GM21619 (cell line): ENCODE data around the gene PAK5.

ENCODE experiments used
- ATAC-seq: cut with Tn5 transposase; IDR thresholded peaks from one replicate; pipeline ENCODE4 v1.9.1; 2021; ENCODE audit not compliant: unreplicated experiment

Gene PAK5

DNA sequence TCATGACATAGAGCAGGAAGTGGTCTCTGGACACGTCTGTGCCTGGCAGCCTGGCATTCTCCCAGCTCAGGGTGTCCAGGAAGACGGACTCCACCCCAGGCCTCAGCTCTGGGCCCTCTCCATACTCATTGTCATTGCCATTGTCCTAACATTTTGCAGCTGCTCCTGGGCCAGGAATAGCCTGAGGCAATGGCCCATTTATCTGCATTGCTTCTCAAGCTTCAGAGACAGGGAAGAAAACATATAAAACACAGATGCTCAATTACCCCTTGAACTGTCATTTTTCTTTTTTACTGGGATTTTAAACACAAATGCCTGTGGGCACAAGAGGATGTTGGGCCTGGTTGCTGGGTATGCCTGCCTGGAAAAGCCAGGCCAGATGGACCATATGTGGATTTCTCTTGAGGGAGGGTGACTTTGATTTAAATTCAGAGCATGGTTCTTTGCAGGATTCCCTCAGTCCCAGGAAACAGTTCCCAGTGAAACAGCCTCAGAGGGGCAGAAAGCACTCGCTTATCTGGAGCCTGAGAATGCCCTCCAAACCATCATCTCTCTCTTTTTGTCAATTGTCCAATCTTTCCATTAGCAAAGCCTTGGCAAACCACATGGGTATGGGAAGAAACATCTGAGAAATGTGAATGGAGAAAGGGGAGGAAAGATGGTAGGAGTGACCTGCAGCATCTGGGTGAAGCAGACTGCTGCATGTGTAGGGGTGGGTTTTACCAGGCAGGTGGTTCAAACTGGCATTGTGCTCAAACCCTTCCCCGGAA, 306.6 kb downstream of the PAK5 start:
- no peak for ATAC-seq

DNA sequence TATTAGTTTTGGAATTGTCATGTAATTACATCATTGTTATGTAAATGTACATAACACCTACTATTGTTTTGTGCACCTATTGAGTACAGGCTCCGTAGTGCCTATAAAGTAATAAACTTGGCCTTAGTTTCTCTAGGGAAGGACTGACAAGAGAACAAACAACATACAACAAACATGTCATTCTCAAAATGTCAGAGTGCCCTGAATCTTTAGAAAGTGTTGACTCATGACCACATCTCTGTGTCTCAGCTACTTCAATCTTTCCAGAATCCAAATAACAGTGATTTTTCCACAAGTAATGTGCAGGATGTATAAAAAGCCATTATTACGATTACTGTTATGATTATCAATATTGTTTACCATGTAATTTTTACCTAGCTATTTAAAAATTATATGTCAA, 307.3 kb downstream of the PAK5 start:
- ATAC-seq, result no peak

DNA sequence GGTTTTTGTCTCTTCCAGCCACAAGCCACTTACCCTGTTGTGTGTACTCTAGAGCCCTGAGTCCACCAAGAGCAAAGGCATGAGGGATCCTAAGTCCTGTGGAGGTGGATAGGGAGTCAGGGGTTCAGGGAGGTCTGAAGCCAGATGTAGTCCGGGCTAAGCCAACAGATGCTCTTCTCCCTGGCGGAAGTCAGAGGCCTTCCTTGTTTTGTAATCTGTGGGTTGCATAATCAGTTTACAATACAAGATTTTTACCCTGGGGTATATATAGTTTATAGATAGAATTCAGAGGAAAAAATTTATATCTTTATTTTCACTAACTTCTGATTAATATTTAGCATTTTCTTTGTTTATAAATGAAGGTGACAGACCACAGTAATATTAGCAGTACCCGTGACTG, 315.2 kb downstream of the PAK5 start:
- ATAC-seq, result no peak

DNA sequence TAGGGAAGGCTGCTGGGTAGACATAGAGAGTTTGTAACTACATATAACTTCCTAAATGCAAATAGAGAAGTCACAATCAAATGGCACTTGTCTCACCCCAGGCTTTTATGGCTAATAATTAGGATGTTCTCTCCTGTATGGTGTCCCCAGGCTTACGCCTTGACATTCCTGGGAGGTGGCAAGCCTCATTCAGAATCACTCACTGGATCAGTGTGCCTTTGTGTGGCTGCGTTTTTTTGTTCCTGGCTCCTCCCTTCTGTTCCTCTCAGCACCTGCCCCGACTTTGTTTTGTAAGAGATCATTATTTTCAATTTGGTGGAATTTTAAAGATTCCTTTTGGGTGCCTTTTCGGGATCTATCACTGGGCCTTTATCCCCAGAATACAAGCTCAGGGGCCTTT, 318.8 kb downstream of the PAK5 start:
- ATAC-seq, result no peak

DNA sequence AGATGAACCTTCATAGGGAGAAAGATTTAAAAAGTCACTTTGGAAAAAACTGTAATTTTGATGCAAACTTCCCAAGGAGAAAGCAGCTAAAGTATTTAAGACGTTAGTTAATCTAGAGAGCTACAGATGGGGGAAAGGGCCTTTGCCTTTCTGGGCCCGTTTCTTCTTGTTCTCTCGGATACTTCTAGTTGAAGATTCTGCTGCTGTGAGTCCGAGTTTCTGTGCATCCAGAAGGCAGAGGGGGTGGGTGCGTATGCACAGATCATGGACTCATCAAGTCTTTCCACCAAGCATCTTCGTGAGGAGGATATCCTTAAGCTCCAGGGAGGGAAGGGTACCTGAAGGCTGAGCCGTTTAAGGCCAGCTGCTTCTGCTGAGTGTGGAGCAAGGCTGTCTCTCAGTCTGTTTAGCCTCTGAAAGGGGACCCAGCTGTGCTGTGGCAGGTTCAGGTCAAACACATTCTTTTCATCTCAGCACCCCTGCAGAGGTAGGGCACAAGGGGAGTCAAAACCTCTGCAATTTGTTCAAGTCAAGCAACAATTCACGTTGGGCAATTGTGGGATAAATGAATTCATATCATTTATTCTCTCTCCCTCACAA, 320.2 kb downstream of the PAK5 start:
- no peak for ATAC-seq

DNA sequence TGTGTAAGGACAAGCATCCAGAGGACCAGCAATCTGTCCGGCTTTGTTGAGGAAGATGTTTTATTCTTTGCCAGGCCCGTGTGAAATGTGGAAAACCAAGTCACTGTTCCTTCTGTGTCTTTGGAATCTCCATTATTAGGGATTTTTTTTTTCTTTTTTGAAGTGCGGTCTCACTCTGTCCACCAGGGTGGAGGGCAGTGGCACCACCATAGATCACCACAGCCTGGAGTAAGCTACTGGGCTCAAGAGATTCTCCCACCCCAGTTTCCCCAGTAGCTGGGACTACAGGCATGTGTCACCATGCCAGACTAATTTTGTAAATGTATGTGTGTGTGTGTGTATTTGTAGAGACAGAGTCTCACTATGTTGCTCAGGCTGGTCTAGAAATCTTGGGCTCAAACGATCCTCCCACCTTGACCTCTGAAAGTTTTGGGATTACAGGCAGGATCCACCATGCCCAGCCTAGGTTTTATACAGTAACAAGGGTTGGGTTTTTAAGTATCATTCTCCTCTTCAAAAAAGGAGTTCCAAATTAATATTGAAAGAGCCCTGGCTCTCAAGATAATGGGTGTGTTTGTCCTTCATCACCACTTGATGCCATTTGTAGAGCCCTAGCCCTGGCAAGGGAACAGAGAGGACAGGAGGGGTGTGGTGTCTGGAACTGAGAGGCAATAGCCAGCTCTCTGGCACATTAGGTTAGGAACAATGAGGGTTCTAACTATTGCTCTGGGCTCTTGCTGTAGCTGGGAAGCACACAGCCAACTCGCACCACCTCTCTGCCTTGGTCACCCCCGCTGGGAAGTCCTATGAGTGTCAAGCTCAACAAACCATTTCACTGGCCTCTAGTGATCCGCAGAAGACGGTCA, 321.3 kb downstream of the PAK5 start:
- ATAC-seq, result no peak

DNA sequence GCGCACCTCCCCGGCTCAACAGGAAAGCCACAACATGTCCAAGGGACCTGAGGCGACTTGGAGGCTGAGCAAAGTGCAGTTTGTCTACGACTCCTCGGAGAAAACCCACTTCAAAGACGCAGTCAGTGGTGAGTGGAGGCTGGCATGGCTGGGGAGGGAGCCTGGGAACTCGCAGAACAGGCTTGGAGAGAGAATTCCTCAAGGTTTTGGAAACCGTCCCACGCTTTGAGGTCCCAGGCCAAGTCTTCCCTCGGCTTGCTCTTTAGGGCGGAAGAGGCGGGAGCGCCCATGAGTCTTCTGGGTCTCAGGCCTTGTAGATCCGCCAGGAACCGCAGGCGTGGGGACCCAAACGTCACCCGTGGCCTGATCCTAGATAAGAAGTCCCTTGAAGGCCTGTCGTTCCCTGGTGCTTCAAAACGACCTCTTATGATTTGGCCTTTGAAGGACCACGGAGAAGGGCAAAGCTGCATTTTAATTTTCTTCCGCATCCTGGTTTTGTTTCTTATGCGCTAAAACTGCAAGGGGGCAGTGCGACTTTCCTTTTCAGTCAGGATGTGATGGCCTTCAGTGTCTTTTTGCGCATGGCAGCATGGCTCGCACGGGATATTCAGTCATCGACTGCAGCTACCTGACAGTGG, 322.5 kb downstream of the PAK5 start:
- ATAC-seq, result no peak

DNA sequence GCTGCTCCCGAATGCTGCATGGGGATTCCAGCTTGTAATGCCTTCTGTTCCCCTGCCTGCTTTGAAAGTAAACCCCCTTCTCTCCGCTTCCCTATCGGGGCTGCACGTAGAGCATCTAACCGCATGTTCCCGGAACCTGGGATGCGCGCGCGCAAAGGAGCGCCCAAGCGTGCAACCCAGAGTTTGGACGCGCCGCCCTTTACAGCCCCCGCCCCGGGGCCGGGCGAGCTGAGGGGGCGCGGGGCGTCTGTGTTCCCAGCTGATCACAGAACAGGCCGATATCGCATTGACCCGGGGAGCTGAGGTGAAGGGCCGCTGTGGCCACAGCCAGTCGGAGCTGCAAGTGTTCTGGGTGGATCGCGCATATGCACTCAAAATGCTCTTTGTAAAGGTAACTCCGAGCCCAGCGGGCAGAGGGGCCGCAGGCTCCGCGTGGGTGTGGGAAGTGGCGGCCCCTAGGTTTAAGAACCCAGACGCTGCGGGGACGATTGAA, 323.1 kb downstream of the PAK5 start:
- ATAC-seq, result no peak

DNA sequence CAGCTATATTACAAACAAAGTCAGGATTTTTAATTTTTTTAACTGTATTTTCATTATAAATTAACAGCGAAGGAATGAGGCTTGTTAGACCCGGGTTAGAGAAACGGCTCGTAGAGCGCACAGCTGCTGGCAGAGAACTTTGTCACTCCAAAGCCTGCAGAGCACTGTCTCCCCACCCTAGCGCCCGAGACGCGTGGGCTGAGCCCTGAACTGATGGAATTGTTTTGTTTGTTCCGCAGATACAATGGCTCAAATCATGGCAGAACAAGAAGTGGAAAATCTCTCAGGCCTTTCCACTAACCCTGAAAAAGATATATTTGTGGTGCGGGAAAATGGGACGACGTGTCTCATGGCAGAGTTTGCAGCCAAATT, 323.7 kb downstream of the PAK5 start:
- ATAC-seq, result no peak

DNA sequence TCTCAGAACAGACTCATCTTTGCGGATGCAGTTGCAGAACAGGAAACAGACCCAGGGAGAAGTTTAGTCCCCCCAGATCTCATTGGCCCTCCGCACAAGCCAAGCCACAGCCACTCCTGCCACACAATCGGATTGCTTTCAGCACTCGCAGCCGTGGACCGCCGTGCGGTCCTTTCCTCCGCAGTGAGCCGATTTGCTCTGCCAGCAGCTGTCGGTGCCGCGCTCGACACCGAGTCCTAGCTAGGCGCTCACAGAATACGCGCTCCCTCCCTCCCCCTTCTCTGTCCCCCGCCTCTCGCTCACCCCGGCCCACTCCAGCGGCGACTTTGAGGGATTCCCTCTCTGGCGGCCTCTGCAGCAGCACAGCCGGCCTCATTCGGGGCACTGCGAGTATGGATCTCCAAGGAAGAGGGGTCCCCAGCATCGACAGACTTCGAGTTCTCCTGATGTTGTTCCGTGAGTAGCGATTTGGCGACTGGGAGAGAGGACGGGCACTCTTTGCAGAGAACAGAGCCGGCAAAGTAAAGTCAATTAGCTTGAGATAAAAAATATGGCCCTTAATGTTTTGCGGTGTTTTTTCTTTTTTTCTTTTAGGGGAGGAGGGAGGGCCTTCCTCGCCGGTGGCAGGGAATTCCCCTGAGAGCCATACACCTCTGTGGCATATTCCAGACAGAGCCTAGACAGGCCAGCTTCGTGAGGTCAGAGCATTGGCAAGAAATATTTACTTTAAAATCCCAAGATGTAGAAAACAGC, 324.2 kb downstream of the PAK5 start, which contains the start of gene LAMP5:
TSS of gene LAMP5 (plus strand) at position 130 of the 753 bp plus-strand sequence. CDS start at position 393, 263 bp downstream.
- no peak for ATAC-seq

DNA sequence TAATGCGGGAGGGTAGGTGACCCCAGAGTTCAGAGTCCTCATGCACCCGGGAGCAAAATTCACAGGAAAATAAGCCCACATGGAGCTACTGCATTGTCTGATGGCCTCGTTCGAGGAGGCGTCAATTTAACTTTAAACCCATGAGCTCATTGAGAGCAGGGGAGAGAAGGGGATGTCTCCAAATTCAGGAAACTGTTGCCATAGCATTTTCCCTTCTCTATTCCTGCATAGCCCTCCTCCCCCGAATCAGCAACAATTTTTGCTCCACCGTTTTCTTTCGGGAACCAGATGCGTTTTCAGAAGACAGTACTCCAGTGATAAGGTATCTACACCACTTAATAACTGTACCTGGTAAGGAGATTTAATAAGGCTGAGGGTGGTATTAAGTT, 324.8 kb downstream of the PAK5 start:
- ATAC-seq, result no peak

DNA sequence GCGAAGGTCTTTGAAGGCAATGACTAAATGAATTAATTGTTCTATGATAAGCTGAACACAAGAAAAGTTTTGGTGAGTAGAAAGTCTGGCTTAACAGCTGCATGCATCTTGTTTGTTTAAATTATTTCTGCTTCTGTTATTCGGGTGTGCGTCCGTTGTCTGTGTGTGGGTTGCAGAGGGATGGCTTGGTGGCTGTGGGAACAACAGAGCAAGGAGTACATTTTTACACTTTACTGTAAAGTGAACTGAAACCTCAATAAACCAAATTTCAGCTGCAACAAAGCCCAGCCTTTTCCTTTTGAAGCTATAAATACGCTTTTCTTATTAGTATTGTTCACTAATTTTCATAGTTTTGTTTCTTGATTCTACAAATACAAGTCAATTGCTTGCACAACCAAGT, 328.0 kb downstream of the PAK5 start:
- no peak for ATAC-seq

DNA sequence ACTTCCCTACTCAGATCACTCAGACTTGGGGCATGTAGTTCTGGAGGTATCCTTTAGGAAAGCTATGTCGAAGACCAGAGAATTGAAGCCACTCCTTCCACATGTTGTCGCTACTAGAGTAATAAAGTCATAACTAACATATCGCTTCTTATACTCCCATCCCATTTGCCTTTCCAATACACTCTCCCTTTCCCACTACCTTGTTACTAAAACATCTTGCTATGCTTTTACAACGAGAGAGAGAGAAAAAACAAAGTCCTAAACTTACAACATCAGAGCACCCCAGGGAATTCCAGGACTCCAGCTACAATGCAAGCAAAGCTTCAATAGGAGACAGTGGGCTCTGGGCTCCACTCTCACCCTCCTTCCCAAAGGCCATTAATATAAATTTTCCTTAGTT, 329.6 kb downstream of the PAK5 start:
- no peak for ATAC-seq

DNA sequence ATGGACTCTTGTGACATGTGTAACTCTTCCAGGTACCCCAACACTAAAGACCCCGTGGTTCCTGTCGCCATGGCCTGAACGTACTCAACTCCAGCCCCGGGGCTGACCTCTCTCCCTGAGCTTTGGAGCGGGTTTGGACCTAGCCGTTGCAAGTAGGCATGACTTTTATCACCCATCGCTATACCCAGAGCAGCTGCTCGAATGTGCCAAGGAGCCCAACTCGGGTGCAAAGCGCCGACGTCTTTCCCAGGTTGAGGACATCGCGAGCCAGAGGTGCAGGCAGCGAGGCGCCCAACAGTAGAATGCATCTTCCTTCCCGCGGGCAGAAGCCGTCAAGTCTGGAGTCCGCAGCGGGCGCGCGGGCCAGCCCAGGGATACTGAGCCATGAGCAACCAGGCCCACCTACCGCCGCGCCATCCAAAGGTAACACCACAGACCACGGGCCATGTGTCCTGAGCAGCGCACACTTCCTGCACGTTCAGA, 330.1 kb downstream of the PAK5 start:
- no peak for ATAC-seq

DNA sequence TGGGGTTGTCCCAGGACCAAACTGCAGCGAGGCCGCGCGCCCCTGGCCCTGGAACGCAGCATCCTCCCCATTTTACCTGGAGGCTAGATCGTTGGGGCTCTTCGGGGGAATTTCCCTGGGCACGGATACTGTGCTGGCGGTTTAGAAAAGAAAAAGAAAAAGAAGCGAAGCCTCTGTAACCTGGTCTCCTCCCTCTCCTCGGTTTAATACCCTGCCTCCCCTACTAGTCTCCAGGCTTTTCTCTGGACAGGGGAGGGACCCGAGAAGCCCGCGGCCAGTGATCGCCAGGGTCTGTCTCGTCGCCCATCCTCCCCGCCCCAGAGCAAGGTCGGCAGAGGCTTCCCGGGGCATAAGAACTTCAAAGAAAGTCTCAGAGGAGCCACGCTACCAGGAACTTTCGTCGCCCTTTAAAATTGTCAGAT, 330.6 kb downstream of the PAK5 start:
- no peak for ATAC-seq

DNA sequence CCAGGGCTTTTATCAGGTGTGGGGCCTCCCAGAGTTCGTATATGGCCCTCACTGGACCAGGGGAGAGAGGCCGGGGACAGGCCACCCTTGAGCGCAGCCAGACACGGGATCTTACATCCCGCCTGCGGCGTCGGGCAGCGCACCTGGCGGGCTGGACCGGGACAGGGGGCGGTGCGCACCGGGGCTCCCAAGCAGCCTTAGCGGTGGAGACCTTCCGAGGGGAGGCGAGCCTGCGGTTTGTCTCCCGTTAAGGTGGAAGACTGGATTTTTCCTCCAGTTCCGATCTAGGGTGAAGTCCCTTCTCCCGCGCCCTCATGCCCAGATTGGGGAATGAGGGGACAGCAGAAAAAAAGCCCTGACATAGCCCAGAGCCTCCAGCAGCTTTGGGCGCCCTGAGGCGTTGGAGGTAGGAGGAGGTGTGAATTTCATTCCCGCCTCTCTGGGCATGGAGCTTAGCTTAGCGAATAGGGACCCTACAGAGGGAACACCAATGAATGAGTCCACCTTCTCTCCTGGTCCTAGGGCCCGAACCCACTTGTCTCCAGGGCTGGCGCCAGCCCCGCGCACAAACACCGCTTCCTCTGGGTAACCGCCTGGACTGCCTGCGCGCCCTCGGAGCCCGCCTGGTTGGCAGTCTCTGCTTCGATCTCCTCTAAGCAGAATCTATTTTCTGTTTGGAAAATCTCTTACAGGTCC, 331.2 kb downstream of the PAK5 start:
- ATAC-seq, result no peak

DNA sequence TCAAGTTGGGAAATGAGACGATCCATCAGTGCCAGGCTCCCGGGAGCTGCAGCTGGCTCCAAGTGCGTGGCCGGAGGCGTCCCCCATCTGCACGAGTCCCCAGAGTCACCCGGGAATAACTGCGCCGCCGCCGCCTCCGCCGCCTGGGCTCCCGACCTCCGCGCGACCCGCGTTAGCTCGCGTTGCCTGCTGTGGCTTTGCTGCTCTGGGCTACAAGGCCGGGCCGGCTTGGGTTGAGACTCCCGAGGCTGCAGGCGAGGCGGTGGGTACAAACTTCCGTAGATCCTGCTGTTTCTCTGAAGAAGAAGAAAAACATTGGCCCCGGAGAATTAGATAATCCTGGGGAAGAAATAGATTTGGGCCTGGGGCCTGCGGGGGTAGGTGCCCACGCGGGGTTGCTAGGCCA, 331.9 kb downstream of the PAK5 start:
- no peak for ATAC-seq

DNA sequence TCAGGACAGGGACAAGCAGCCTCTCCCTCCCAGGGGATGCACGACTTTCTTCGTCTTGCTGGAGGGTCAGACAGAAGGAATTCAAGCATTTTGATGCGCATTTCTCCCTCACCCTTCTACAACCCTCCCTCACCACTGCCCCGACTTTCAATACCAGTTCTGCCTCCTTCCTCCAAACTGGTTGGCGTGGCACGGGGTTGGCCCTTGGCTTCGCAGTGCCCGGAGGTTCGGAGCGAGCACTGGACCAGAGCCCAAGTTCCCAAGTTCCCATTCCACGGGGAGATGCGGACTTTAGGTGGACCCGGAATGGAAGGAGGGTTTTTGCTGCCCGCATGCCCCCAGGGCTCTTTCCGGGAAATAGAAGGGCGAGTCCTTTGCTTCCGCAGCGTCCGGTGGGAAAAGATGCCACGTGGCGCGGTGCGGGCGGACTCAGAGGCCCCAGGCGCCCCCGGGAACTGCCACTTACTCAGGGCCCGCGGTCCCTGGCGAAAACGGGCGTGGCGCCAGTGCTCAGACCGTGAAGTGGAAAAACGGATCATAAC, 332.5 kb downstream of the PAK5 start:
- no peak for ATAC-seq

DNA sequence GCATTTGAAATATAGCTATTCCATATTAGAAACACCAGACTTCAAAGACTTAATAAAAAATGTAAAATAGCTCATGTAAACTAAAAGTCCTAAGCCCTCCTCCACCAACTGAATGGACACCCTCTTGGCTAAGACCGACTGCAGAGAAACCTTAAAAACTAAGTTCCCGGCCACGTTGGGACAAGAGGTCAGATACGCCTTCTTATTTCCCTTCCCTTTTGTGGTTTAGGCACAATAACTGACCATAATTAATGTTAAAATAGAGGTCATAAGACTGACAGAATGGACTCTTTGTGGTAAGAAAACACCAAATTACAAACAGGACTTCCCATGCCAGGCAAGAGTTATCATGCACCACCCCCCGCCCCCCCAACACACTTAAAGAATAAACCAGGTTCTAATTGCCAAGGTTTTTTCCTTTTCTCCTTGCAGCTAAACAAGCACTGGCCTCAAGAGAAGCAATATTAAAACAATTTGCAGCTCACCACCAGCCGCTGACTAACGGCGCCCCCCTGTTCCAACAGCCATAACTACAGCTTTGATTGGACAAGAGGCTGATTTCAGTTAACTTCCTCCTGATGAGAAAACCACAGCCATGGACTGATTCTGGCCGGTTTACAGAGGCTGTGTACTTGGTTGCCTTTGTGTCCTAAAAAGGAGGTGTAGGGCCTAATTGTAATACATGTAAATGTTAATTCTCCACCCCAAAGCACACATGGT, 335.2 kb downstream of the PAK5 start:
- no peak for ATAC-seq
